ENCODE data around the gene NOD2.

Gene NOD2

GRCh38 chr16:50717494-50717893 is 24.1 kb downstream of the NOD2 start:
- no peak for DNase-seq (ENCODE audit: low read depth)

GRCh38 chr16:50718061-50718760 is 24.8 kb downstream of the NOD2 start:
- no peak for DNase-seq (ENCODE audit: low read depth)

- no peak for DNase-seq (ENCODE audit: low read depth)
Observed at GRCh38 chr16:50718761-50719400, 25.5 kb downstream of the NOD2 start.

- no peak for DNase-seq (ENCODE audit: low read depth)
Observed at GRCh38 chr16:50719401-50720337, 26.3 kb downstream of the NOD2 start.

GRCh38 chr16:50721549-50722404 is 28.4 kb downstream of the NOD2 start:
- no peak for DNase-seq (ENCODE audit: low read depth)

GRCh38 chr16:50722405-50722737 is 29.0 kb downstream of the NOD2 start:
- no peak for DNase-seq (ENCODE audit: low read depth)

- DNase-seq (ENCODE audit: low read depth) = no peak
Observed at GRCh38 chr16:50722960-50723359, 29.6 kb downstream of the NOD2 start.

GRCh38 chr16:50724306-50724705 is 30.9 kb downstream of the NOD2 start:
- no peak for DNase-seq (ENCODE audit: low read depth)

- no peak for DNase-seq (ENCODE audit: low read depth)
Observed at GRCh38 chr16:50731130-50731988, 38.0 kb downstream of the NOD2 start.

- no peak for DNase-seq (ENCODE audit: low read depth)
Observed at GRCh38 chr16:50731989-50732832, 38.8 kb downstream of the NOD2 start.

GRCh38 chr16:50733468-50733867 is 40.1 kb downstream of the NOD2 start:
- no peak for DNase-seq (ENCODE audit: low read depth)

- no peak for DNase-seq (ENCODE audit: low read depth)
Observed at GRCh38 chr16:50735629-50736122, 42.3 kb downstream of the NOD2 start.

GRCh38 chr16:50736448-50736847 is 43.0 kb downstream of the NOD2 start:
- no peak for DNase-seq (ENCODE audit: low read depth)

- DNase-seq (ENCODE audit: low read depth) = no peak
Observed at GRCh38 chr16:50737420-50737959, 44.1 kb downstream of the NOD2 start.

GRCh38 chr16:50739031-50739430 is 45.6 kb downstream of the NOD2 start:
- no peak for DNase-seq (ENCODE audit: low read depth)

GRCh38 chr16:50740736-50741135 is 47.3 kb downstream of the NOD2 start:
- no peak for DNase-seq (ENCODE audit: low read depth)

- DNase-seq (ENCODE audit: low read depth) = no peak
Observed at GRCh38 chr16:50741225-50741780, 47.9 kb downstream of the NOD2 start.

- DNase-seq (ENCODE audit: low read depth) = peak; percentile 99
Observed at GRCh38 chr16:50741781-50742575, 48.6 kb downstream of the NOD2 start, which contains the start of gene CYLD. TSS of gene CYLD (plus strand) at chr16:50742086. CDS start at chr16:50749699, 7,613 bp downstream.
